H1 (cell line): ENCODE results near the gene KCNIP3. TPM values are rescaled to one million over a fixed set of nuclear protein-coding genes. Genes with fewer than 3 reads are reported as not detected.

ENCODE experiments used
- CBX8 ChIP-seq: fragments of 300-800, 300-1000 bp; sonication (generic); IDR thresholded peaks from 2 replicates; pipeline ENCODE4 v1.7.1; 2016; ENCODE audit warnings: low read depth, low read length, borderline replicate concordance
- CTBP2 ChIP-seq: IDR thresholded peaks from 2 replicates; pipeline ENCODE4 v1.7.0; 2011; ENCODE audit warnings: borderline replicate concordance, mild to moderate bottlenecking, moderate library complexity, mixed read lengths, low read length; ENCODE audit not compliant: insufficient read depth, insufficient read length
- SIN3A ChIP-seq, 2 experiments: IDR thresholded peaks in 1 of 2; conservative IDR thresholded peaks in 1 of 2; 2 replicates each; pipeline ENCODE4 v1.6.1; 2011 to 2012; ENCODE audit warnings: low read length in 2 of 2, improper control_type of control experiment in 1 of 2, low read depth in 1 of 2, mild to moderate bottlenecking in 1 of 2
- SIRT6 ChIP-seq: IDR thresholded peaks from one replicate; pipeline ENCODE4 v1.7.1; 2012; ENCODE audit warnings: low read length, inconsistent platforms
- TAF1 ChIP-seq: IDR thresholded peaks from 2 replicates; pipeline ENCODE4 v1.6.1; 2011; ENCODE audit warnings: mild to moderate bottlenecking, low read depth, low read length
- polyA plus RNA-seq, 7 experiments: library from polyadenylated mRNA; depleted of rRNA in 3 of 7; stranded (reverse) in 5 of 7; unstranded in 2 of 7; fragments of >200 nt in 5 of 7; fragments of 200-250 nt in 2 of 7; gene quantifications; 1 replicate in 5 of 7; 2 replicates in 1 of 7; 4 replicates in 1 of 7; pipeline versions ENCODE4 v1.2.1 to v1.2.3, GENCODE V29; 2011 to 2013; ENCODE audit warnings: missing spikeins in 2 of 7, mixed read lengths in 2 of 7
- total RNA-seq: library from RNA; stranded (reverse); fragmentation: NEBNext Ultra II Directional; extraction: Animal tissue kit (Norgen Biotek cat#: 25700); gene quantifications from 2 replicates; pipeline ENCODE4 v1.2.1, GENCODE V29; 2021

Gene KCNIP3
- total and polyA plus RNA-seq, 2 of the 8 experiments (the other 6 are each of a cell fraction or from before 2014, with no cell fraction given) = 0.33 to 1.9 TPM

DNA sequence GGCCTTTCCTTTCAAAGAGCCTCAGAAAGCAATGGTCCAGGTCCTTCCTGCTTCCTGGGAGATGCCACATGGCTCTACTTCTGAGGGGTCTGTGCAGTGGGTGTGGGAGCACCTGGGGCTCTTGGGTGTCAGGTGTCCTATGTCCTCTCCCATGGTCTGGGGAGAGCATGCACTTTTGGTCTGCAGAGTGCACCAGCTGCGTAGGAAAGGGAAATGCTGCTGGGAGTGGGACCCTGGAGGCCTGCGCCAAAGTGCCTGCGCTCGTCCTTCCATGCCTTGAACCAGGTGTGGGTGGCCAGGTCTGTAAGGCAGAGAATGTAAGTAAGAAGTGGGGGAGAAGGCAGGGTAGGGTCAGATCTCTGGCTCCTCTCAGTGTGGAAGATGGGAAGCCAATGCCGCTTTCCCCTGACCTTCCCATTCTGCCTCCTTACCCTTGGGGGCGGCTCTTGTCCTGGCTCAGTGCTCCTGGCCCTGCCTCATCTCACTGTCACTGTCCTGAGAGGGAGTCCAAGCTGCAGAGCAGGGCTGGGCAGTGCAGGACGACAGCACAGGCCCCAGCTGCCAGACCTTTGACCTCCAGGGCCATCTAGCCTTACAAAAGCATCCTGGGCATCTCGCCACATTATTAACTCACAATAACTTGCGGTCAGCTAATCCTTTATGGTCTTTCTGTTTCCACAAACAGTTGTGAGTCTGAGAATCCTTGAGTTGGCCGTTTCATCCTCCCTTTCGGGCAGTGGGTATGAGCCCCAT lies 29.5 kb upstream of the KCNIP3 start (continued):
- TF ChIP-seq TAF1 = no peak
- TF ChIP-seq CTBP2 = no peak
- no peak for TF ChIP-seq SIN3A (conservative IDR thresholded peaks at IDR 0.05 in 1 of 2, IDR thresholded peaks at IDR 0.05 in 1 of 2; ENCODE audit: low read depth in 1 of 2, low read length in 2 of 2)
- no peak for TF ChIP-seq CBX8
- TF ChIP-seq SIRT6 = no peak
